Right lung (tissue), 10 donors: Measurements from ENCODE around the gene CZIB. TPM values are rescaled to one million over a fixed set of nuclear protein-coding genes. Genes with fewer than 3 reads are reported as not detected.

ENCODE experiments used
- DNase-seq, 2 donors: peaks; one replicate each; pipeline ENCODE4 v3.0.0-alpha.2; 2013
- long read RNA-seq, 8 donors: transcript quantifications; one replicate each; lab custom pipeline, GENCODE V29; 2026
- polyA plus RNA-seq, 5 donors: library from polyadenylated mRNA; unstranded; fragments of 120-200 nt; gene quantifications; one replicate each; pipeline versions ENCODE4 v1.2.1 to v1.2.3, GENCODE V29; 2013; ENCODE audit warnings: inconsistent platforms in 1 of 5, low replicate concordance in 1 of 5; ENCODE audit not compliant: insufficient read length in 5 of 5, insufficient read depth in 1 of 5

The CZIB gene
- polyA plus RNA-seq = 100 to 1,000 TPM in 4 of 5 donors, 10 to 100 TPM in 1; 89.4 to 106 (median 105) TPM
- long read RNA-seq, donor 1, transcript C1orf123-202 (7 exons, 1,009 nt) = minor isoform, 8 of 77 reads
- long read RNA-seq, donor 1, transcript C1orf123-201 (8 exons, 1,085 nt) = major isoform, 29 of 77 reads
- long read RNA-seq, donor 1, partial matches to known transcripts = 31 of 77 reads
- long read RNA-seq, donor 1, other reads (novel, unspliced or antisense) = 0 of 77 reads
- long read RNA-seq, donor 2, transcript C1orf123-201 (8 exons, 1,085 nt) = major isoform, 15 of 25 reads
- long read RNA-seq, donor 2, transcript C1orf123-202 (7 exons, 1,009 nt) = minor isoform, 5 of 25 reads
- long read RNA-seq, donor 2, partial matches to known transcripts = 0 of 25 reads
- long read RNA-seq, donor 2, other reads (novel, unspliced or antisense) = 0 of 25 reads
- long read RNA-seq, donor 3, transcript C1orf123-202 (7 exons, 1,009 nt) = minor isoform, 7 of 54 reads
- long read RNA-seq, donor 3, transcript C1orf123-201 (8 exons, 1,085 nt) = major isoform, 11 of 54 reads
- long read RNA-seq, donor 3, transcript C1orf123-207 (1 exons, 490 nt) = minor isoform, 7 of 54 reads
- long read RNA-seq, donor 3, transcript C1orf123-203 (2 exons, 841 nt) = minor isoform, 6 of 54 reads
- long read RNA-seq, donor 3, partial matches to known transcripts = 19 of 54 reads
- long read RNA-seq, donor 3, other reads (novel, unspliced or antisense) = 0 of 54 reads
- long read RNA-seq, donor 4, transcript C1orf123-203 (2 exons, 841 nt) = minor isoform, 6 of 17 reads
- long read RNA-seq, donor 4, transcript C1orf123-201 (8 exons, 1,085 nt) = major isoform, 7 of 17 reads
- long read RNA-seq, donor 4, partial matches to known transcripts = 0 of 17 reads
- long read RNA-seq, donor 4, other reads (novel, unspliced or antisense) = 0 of 17 reads
- long read RNA-seq, donor 5, transcript C1orf123-204 (3 exons, 1,908 nt) = minor isoform, 6 of 65 reads
- long read RNA-seq, donor 5, transcript C1orf123-202 (7 exons, 1,009 nt) = minor isoform, 7 of 65 reads
- long read RNA-seq, donor 5, transcript C1orf123-201 (8 exons, 1,085 nt) = major isoform, 33 of 65 reads
- long read RNA-seq, donor 5, partial matches to known transcripts = 11 of 65 reads
- long read RNA-seq, donor 5, other reads (novel, unspliced or antisense) = 0 of 65 reads
- long read RNA-seq, donor 6, transcript C1orf123-201 (8 exons, 1,085 nt) = major isoform, 24 of 51 reads
- long read RNA-seq, donor 6, transcript C1orf123-207 (1 exons, 490 nt) = minor isoform, 6 of 51 reads
- long read RNA-seq, donor 6, transcript C1orf123-202 (7 exons, 1,009 nt) = minor isoform, 7 of 51 reads
- long read RNA-seq, donor 6, partial matches to known transcripts = 10 of 51 reads
- long read RNA-seq, donor 6, other reads (novel, unspliced or antisense) = 0 of 51 reads
- long read RNA-seq, donor 7, transcript C1orf123-201 (8 exons, 1,085 nt) = major isoform, 12 of 26 reads
- long read RNA-seq, donor 7, partial matches to known transcripts = 5 of 26 reads
- long read RNA-seq, donor 7, other reads (novel, unspliced or antisense) = 0 of 26 reads
- long read RNA-seq, donor 8, transcript C1orf123-201 (8 exons, 1,085 nt) = major isoform, 5 of 6 reads
- long read RNA-seq, donor 8, partial matches to known transcripts = 0 of 6 reads
- long read RNA-seq, donor 8, other reads (novel, unspliced or antisense) = 0 of 6 reads

GRCh38 chr1:53220171-53220961 lies at the start of gene CZIB:
Gene CZIB (minus strand): TSS chr1:53220634. CDS start chr1:53220575, 59 bp downstream.
- DNase-seq = peak; percentile 90 to 96

GRCh38 chr1:53270107-53270506 lies 49.7 kb upstream of the CZIB start:
- no peak for DNase-seq

- DNase-seq = no peak
Observed at GRCh38 chr1:53267761-53268160, 47.3 kb upstream of the CZIB start.

- no peak for DNase-seq
Observed at GRCh38 chr1:53266038-53266437, 45.6 kb upstream of the CZIB start.

- no peak for DNase-seq
Observed at GRCh38 chr1:53265581-53265980, 45.1 kb upstream of the CZIB start.

GRCh38 chr1:53264048-53264447 lies 43.6 kb upstream of the CZIB start:
- DNase-seq = no peak

GRCh38 chr1:53262000-53262399 lies 41.6 kb upstream of the CZIB start:
- DNase-seq = no peak

- DNase-seq = no peak
Observed at GRCh38 chr1:53260631-53261247, 40.3 kb upstream of the CZIB start.

GRCh38 chr1:53259932-53260331 lies 39.5 kb upstream of the CZIB start:
- no peak for DNase-seq

GRCh38 chr1:53258216-53258615 lies 37.8 kb upstream of the CZIB start:
- DNase-seq = no peak

- no peak for DNase-seq
Observed at GRCh38 chr1:53257454-53258081, 37.1 kb upstream of the CZIB start.

- DNase-seq = no peak
Observed at GRCh38 chr1:53256511-53257453, 36.3 kb upstream of the CZIB start.

- no peak for DNase-seq
Observed at GRCh38 chr1:53255031-53255430, 34.6 kb upstream of the CZIB start.

- DNase-seq = no peak
Observed at GRCh38 chr1:53254011-53254640, 33.7 kb upstream of the CZIB start.

GRCh38 chr1:53250325-53250724 lies 29.9 kb upstream of the CZIB start:
- no peak for DNase-seq

- no peak for DNase-seq
Observed at GRCh38 chr1:53249706-53250105, 29.3 kb upstream of the CZIB start.
